Measurements from ENCODE around the gene HOXC10. TPM values are rescaled to one million over a fixed set of nuclear protein-coding genes. Genes with fewer than 3 reads are reported as not detected.

HOXC10 gene
- total RNA-seq, 2 experiments from 2014 or later: not detected

DNA sequence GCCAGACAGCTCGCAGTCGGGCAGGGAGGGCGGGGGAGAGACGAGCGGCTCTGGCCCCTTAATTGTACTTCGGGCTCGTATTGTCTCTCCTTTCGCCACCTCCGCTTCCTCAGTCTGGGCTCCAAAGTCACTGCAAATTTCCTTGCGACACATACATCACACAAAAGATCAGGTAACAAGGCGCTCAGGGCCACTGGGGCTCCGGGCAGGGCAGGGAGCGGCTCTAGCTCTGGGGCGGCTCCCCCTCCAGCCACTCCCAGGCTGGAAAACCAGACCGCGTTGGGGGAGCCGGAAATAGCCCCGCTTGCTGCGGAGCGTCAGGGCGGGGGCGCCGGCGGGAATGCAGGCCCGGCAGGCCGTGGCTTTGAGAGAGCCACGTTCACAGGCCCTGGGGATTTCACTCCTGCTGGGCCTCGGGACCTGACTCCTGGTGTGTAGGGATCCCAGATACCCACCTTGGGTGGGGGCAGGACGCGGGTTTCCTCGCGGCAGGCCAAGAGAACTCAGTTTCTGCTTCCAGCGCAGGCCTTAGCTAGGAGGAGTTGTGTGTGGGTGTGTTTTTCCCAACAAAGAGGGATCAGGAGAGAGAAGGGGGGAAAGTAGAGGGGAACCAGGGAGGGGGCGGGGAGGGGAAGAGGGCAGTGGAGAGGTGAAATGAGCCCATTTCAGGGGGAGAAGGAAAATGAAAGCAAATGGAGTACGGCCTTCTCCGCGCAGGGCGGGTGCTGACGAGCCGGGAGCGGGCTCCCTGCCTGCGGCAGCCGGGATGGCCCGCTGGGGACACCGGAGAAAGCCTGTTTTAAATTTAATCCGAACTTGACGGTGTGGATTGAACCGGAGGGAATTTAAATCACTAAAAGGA lies 10.7 kb downstream of the HOXC10 start:
- Mint-ChIP-seq H3K36me3 (ENCODE audit: low read depth) (no peaks in the 10 kb centered on the region), H3K4me3 (peak overlapping the region; percentile 54), H3K9me3 (no peaks in the 10 kb centered on the region), H3K4me1 (peaks cover 17% of the 10 kb centered on the region), H3K27ac (no peak overlapping the region), H3K27me3 (peaks cover 98% of the 10 kb centered on the region)
- ChIA-PET POLR2A (no interaction called here), CTCF (interaction anchor here (1.1 to 1.2 kb wide), 2 partner anchors 28 to 196 kb away, joined by 3 read pairs; no protein-coding TSS in a partner anchor)
- DNase-seq: no peak

DNA sequence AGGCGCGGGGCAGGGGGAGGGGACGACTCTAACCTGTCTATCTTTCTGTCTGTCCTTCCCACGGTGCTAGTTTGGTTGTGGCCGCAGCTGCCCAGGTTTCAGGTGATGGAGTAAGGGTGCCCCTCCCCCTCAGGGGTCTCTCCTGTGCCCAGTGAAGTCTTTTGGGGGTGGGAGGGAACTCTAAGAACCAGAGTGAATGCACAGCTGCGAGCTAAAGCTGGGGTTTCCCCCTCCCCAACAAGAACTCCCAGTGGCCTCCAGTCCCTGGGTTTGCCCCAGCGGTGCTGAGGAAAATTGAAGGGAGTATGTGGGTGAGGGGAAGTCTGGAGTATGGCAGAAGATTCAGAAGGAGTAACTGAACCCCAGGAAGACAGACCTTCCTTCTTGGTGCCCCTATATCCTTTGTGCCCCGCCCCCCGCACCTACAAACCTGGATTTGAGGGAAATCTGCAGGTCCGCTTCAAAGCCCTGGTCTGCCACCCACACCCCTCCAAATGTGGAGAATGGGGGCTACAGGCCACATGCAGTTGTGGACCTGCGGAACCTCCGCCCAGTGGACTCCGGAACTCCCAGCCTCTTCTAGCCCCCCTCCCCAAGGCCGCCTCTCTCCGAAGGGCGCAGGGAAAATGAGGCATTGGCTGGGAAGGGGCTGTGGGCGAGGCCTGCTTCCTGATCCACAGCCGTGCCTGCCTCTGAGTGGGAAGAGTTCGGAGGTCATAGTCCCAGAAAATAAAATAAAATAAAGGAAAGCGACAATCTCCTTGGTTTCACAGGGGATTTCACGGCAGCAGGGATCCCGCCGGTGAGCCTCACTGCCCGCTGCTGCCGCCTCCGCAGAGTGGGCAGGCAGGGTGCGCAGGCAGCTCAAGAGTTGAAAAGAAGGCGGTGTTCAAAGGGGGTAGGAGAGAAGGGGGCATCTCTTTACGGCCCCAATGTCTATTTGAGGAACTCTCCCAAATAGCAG lies 11.6 kb downstream of the HOXC10 start:
- CTCF ChIA-PET: interaction anchor here (0.8 to 1.2 kb wide), 4 partner anchors 10 to 211 kb away, joined by 3 to 4 read pairs (median 3); no protein-coding TSS in a partner anchor
- POLR2A ChIA-PET: no interaction called here
- Mint-ChIP-seq H3K27me3 (peaks cover 98% of the 10 kb centered on the region), H3K36me3 (ENCODE audit: low read depth) (no peaks in the 10 kb centered on the region), H3K27ac (no peak overlapping the region), H3K4me3 (peak overlapping the region; percentile 54), H3K4me1 (peaks cover 17% of the 10 kb centered on the region), H3K9me3 (no peaks in the 10 kb centered on the region)
- no peak for DNase-seq

DNA sequence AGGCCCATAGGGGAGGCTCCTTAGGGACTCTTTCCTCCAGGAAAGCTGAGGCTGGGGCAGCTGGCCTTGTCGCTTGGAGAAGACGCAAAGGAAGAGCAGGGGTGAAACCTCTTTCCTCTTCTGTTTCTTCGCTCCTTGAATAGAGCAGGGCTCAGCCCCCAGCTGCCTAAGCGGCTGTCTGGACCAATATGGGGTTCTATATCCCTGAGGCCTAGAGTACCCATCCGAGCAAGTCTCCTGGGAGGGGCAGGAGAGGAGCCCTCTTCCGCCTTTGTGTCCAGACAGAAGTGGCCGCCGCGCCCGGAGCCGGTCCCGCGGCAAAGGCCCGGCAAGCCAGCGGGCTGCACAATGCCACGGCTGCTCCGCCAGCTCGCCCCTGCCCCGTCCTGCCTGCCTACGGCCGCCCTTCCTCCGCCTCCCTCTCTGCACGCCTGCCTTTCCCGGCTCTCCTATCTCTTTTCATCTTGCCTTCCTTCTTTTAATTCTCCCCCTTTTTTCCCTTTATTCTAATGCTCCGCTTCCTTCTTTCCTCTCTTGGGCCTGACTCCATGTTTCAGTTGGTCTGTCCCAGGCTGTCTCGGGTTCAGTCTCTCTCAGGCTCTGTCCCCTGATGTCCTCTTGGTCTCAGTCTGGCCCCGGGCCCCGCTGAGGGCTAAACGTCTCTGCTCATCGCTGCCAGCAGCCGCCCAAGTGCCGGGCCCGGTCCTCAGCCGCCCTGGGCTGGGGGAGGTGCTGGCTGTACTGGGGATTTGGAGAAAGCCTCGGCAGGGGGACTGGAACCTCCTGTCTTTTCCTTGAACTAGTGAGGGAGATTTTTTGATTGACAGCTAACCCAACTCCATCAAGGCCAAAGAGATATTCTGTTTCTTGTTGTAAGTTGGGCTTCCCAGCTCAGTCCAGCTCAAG lies 12.5 kb downstream of the HOXC10 start:
- no peaks in the 10 kb centered on the region for H3K36me3 Mint-ChIP-seq (ENCODE audit: low read depth)
- H3K9me3 Mint-ChIP-seq: no peaks in the 10 kb centered on the region
- no peak overlapping the region for H3K4me3 Mint-ChIP-seq
- ChIA-PET POLR2A (no interaction called here), CTCF (interaction anchor here (0.6 to 1.2 kb wide), 5 partner anchors 9 to 217 kb away, joined by 3 to 4 read pairs (median 3); partner anchors contain the start of gene HOXC10)
- no peak for DNase-seq
- H3K27ac Mint-ChIP-seq: no peak overlapping the region
- H3K4me1 Mint-ChIP-seq: peaks cover 18% of the 10 kb centered on the region
- peaks cover 98% of the 10 kb centered on the region for H3K27me3 Mint-ChIP-seq

DNA sequence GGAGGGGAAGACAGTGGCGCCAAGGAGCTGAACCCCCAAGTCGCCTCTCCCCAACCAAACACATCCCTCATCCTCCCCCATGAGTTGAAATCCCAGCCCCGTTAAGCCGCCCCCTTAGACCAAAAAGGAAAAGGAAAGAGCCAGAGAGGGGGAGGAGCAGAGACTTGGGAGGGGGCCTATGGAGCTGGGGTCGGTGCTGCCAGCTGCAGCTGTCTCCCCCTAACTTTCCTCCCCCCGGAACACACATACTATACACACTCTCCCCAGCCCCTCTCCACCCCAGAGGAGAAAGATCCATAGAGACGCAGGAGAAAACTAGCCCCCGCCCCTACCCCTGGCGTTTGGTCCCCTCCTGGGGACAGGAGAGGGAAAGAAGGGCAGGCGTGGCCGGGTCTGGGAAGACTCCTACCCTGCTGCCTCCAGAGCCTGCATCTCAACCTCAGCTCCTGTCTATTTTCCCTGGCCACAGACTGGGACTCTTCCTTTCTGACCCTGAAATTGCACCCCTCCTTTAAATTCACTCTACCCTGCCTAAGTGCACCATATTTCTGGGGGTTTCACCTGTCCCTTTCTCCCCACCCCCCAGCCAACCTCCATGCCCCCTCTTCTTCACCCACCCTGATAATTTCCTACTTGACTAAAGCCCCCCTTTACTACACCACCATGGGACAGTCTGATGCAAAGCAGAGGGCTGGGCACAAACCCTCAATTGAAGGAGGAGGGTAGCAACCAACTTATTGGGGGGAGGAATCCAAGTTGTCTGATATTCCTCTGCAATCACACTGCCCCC lies 13.4 kb downstream of the HOXC10 start:
- Mint-ChIP-seq H3K36me3 (ENCODE audit: low read depth) (no peaks in the 10 kb centered on the region), H3K27me3 (peaks cover 98% of the 10 kb centered on the region), H3K9me3 (no peaks in the 10 kb centered on the region), H3K27ac (no peak overlapping the region), H3K4me1 (peaks cover 20% of the 10 kb centered on the region), H3K4me3 (no peak overlapping the region)
- POLR2A ChIA-PET: no interaction called here
- CTCF ChIA-PET: interaction anchor here (0.6 to 1.2 kb wide), 3 partner anchors 8 to 216 kb away, joined by 3 to 4 read pairs (median 3); partner anchors contain the start of gene HOXC10
- no peak for DNase-seq

DNA sequence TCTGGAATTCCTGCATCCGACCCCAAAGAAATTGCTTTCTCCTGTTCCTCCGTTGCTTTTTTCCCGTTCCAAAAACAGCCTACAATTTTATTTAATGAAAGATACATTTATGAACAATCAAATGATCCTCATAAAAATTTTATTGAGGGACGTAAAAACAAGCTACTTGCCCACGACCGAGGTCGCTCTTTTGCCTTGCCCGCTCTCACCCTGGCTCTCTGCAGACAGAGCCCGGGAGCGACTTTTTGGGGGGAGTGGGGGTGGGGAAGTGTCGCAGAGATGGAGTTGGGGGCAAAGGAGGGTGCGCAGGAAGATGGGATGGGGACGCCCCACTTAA lies 13.9 kb downstream of the HOXC10 start:
- no peak overlapping the region for H3K4me3 Mint-ChIP-seq
- POLR2A ChIA-PET: no interaction called here
- H3K4me1 Mint-ChIP-seq: peaks cover 20% of the 10 kb centered on the region
- H3K27ac Mint-ChIP-seq: no peak overlapping the region
- DNase-seq: no peak
- H3K36me3 Mint-ChIP-seq (ENCODE audit: low read depth): peaks cover 1% of the 10 kb centered on the region
- H3K9me3 Mint-ChIP-seq: no peaks in the 10 kb centered on the region
- CTCF ChIA-PET: interaction anchor here (1.4 to 1.7 kb wide), 2 partner anchors 11 to 45 kb away, joined by 4 read pairs; no protein-coding TSS in a partner anchor
- H3K27me3 Mint-ChIP-seq: peaks cover 98% of the 10 kb centered on the region

DNA sequence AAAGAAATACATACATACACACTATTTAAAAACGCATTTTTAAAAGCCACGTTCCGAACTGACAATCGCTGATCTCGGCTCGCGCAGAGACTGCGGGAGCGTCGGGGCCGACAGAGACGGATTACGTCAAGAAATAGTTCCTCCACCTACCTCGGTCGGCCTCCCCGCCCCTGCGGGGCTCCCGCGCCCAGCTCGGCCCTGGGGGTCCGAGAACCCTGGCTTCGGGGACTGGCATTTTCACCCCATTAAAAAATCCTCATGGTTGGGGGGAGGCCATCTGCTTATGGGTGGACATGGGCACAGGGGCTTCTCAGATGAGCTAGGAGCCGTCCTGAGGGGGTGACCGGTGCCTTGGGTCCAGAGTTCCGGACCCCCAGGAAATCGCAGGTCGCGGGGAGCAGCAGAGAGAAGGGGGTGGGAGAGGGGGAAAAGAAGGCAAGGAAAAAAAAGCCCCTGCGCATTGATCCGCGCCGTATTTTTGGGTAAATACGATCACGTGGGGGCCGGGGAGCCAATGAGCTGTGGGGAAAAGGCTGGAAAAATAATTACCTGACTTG lies 14.7 kb downstream of the HOXC10 start:
- ChIA-PET CTCF (interaction anchor here (0.6 to 1.7 kb wide), 7 partner anchors 11 to 208 kb away, joined by 3 to 4 read pairs (median 3); no protein-coding TSS in a partner anchor), POLR2A (no interaction called here)
- no peaks in the 10 kb centered on the region for H3K9me3 Mint-ChIP-seq

GRCh38 chr12:54000116-54001114 lies 15.5 kb downstream of the HOXC10 start, which contains the start of gene HOXC9:
TSS of gene HOXC9 (plus strand) at chr12:54000161. CDS start at chr12:54000189, 28 bp downstream.
- DNase-seq: no peak
- peak within 1 kb of the TSS; percentile 16 for H3K4me3 Mint-ChIP-seq
- H3K9me3 Mint-ChIP-seq: no peaks in the 10 kb centered on the region
- H3K36me3 Mint-ChIP-seq (ENCODE audit: low read depth): peaks cover 1% of the 10 kb centered on the region
- CTCF ChIA-PET: interaction anchor here (0.6 to 1.7 kb wide), 9 partner anchors 12 to 207 kb away, joined by 3 to 5 read pairs (median 4); partner anchors contain the start of gene HOXC10
- peaks cover 10% of the 10 kb centered on the region for H3K4me1 Mint-ChIP-seq
- H3K27ac Mint-ChIP-seq: peak within 1 kb of the TSS; percentile 66
- H3K27me3 Mint-ChIP-seq: peaks cover 96% of the 10 kb centered on the region
- POLR2A ChIA-PET: no interaction called here

More for the DNA sequence above, 14.7 kb downstream of the HOXC10 start:
- Mint-ChIP-seq H3K4me3 (peak overlapping the region; percentile 16), H3K27ac (peak overlapping the region; percentile 31), H3K36me3 (ENCODE audit: low read depth) (peaks cover 1% of the 10 kb centered on the region), H3K4me1 (peaks cover 17% of the 10 kb centered on the region), H3K27me3 (peaks cover 98% of the 10 kb centered on the region)
- DNase-seq: no peak

DNA sequence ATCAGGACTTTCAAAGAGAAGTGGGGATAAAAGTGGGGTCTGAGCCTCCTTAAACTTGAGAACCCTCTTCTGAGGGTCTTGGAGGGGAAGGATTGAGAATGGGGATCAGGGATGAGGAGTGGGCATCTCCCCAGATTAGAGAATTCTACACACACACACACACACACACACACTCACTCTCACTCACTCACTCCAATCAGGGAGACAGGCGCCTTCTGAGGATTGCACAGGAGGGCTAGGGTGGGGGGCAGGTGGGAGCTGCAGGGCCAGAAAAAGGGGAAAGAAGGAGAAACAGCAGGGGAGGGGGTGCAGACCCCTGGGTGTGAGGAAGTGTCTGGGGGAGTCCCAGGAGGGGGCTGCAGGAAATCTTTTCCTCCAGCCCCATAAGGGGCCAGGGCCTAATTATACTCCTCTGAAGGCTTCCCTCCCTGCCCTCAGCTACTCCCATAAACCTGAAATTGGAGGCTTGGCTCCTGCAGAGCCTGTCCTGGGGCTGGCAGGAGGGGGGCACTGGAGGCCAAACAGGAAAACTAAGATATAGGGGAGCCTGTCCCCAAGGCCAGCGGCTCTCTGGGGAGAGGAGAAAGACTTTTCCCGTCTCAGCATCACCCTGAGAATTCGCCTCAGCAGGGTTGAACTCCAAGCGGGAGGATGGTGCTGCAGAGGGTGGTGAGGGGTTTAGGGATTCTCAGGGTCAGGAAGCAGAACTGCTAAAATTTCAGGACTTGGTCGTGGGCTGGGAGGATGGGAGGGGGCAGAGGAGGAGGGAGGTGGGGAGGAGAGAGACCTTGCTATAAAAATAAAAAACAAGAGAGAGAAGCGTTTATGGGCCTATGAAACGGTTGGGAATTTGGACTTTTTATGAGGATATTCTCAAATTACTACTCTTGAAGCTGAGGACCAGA lies 16.6 kb downstream of the HOXC10 start:
- Mint-ChIP-seq H3K27ac (no peak overlapping the region), H3K27me3 (peaks cover 97% of the 10 kb centered on the region), H3K4me1 (peaks cover 17% of the 10 kb centered on the region), H3K9me3 (no peaks in the 10 kb centered on the region), H3K4me3 (no peak overlapping the region), H3K36me3 (ENCODE audit: low read depth) (peaks cover 1% of the 10 kb centered on the region)
- DNase-seq: no peak
- POLR2A ChIA-PET: no interaction called here
- CTCF ChIA-PET: interaction anchor here (0.8 to 1.6 kb wide), 5 partner anchors 11 to 265 kb away, joined by 3 to 5 read pairs (median 3); partner anchors contain the start of gene HOXC10

DNA sequence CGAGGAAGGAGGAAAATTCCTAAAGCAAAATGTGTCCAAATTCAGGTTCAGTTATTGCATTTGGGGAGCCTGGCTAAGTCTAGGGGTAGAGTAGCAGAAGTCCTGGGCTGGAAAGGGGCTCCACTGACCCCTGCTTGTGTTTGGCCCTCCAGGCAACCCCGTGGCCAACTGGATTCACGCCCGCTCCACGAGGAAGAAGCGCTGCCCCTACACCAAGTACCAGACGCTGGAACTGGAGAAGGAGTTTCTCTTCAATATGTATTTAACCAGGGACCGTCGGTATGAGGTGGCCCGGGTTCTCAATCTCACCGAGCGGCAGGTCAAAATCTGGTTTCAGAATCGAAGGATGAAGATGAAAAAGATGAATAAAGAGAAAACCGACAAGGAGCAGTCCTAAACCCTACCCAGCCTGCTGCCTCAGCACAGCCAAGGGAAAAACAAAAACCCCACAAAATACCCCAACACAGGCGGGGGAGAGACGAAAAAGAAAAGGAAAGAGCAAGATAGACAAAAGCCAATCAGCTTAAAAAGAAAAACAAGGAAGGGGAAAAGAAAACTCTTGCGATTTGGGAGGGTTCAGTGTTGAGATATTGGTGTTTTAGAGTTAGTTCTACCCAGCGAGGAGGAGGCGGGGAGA lies 17.4 kb downstream of the HOXC10 start:
- H3K4me1 Mint-ChIP-seq: peaks cover 17% of the 10 kb centered on the region
- H3K27ac Mint-ChIP-seq: no peak overlapping the region
- no peak overlapping the region for H3K4me3 Mint-ChIP-seq
- H3K27me3 Mint-ChIP-seq: peaks cover 97% of the 10 kb centered on the region
- H3K36me3 Mint-ChIP-seq (ENCODE audit: low read depth): peaks cover 1% of the 10 kb centered on the region
- ChIA-PET POLR2A (no interaction called here), CTCF (interaction anchor here (1.0 to 1.4 kb wide), 2 partner anchors 12 to 17 kb away, joined by 3 to 4 read pairs; partner anchors contain the start of gene HOXC10)
- H3K9me3 Mint-ChIP-seq: no peaks in the 10 kb centered on the region
- DNase-seq: no peak

All from activated CD4-positive, alpha-beta T cell treated with anti-CD3 and anti-CD28 coated beads, Interleukin-2, amount 10 ng/mL, durations not matched to agents 7 days and 5 days (primary cell).